Measurements from ENCODE around the gene VPS16.

DNA sequence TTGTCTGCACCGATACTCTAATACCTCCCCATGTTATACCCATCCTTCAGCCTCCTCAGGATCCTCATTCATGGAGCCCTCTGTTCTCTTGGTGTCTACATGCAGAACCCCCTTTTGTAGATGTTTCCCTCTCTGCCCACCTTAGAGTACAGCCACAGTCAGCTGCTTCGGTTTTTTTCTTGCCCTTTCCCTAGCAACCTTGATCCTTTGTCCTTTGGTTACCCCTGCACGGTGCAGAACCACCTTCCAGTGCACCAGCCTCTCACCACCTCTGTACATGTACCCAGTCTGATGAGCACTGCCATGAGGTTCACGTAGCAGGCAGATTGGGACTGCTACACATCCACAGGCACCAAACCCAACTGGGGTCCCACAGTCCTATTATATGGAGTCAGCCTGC is 7.3 kb downstream of the VPS16 start:
- TF ChIP-seq POLR2AphosphoS5 (IDR thresholded peaks at IDR 0.05): no peak
- TF ChIP-seq EP300 (IDR thresholded peaks at IDR 0.05): no peak
- TF ChIP-seq, protein P1, sequence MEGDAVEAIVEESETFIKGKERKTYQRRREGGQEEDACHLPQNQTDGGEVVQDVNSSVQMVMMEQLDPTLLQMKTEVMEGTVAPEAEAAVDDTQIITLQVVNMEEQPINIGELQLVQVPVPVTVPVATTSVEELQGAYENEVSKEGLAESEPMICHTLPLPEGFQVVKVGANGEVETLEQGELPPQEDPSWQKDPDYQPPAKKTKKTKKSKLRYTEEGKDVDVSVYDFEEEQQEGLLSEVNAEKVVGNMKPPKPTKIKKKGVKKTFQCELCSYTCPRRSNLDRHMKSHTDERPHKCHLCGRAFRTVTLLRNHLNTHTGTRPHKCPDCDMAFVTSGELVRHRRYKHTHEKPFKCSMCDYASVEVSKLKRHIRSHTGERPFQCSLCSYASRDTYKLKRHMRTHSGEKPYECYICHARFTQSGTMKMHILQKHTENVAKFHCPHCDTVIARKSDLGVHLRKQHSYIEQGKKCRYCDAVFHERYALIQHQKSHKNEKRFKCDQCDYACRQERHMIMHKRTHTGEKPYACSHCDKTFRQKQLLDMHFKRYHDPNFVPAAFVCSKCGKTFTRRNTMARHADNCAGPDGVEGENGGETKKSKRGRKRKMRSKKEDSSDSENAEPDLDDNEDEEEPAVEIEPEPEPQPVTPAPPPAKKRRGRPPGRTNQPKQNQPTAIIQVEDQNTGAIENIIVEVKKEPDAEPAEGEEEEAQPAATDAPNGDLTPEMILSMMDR (IDR thresholded peaks at IDR 0.05): no peak

All from suprapubic skin (tissue), 4 donors.